ENCODE results near the gene SUCLG2.

GRCh38 chr3:67531181-67532101 is 123.0 kb downstream of the SUCLG2 start:
- TF ChIP-seq CTCF (IDR thresholded peaks at IDR 0.05; ENCODE audit: low read length) (no peak), EZH2 (IDR thresholded peaks at IDR 0.05; ENCODE audit: borderline replicate concordance, low read length) (no peak)

Data from OCI-LY1 (cell line).